Measurements from ENCODE around the gene PSMD3. TPM values are rescaled to one million over a fixed set of nuclear protein-coding genes. Genes with fewer than 3 reads are reported as not detected.

PSMD3 gene
- total and polyA plus RNA-seq, 8 donors: 32.0 to 43.5 (median 39.4) TPM

DNA sequence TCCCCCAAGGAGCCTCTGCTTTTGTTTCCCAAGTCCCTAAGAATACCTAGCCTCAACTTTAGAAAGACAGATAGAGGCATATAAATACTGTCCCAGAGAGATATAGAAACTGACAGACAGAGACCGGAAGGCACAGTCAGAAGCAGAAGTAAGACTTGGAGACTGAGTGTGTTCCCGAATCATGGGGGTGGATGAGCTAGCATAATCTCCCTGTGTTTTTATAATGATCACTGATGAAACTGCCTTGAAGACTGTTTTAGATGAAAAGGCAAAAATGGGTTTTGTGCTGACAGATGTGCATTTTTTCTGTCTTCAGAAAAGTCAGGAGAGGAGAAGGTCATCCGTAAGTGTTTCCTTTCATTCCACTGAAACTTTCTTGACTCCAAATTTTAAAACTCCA, 8.3 kb upstream of the PSMD3 start:
- intact Hi-C loops (cut with DNase I): no loop called here
- Histone ChIP-seq H3K27ac (no peak overlapping the region), H3K36me3 (no peaks in the 10 kb centered on the region), H3K9me3 (no peaks in the 10 kb centered on the region), H3K4me3 (no peak overlapping the region), H3K27me3 (no peaks in the 10 kb centered on the region), H3K4me1 (no peaks in the 10 kb centered on the region)
- WGBS, 2 donors: 36 to 48% methylated on average over 3 of the region's 3 CpGs
- ATAC-seq (peak in 2 of 4 donors; percentile 29 to 65), DNase-seq (no peak), FAIRE-seq (no peak)
- TF ChIP-seq CTCF (IDR thresholded peaks at IDR 0.05): no peak

GRCh38 chr17:39973496-39973895, 7.1 kb upstream of the PSMD3 start:
- FAIRE-seq: no peak
- ATAC-seq: no peak
- Histone ChIP-seq H3K4me1 (no peaks in the 10 kb centered on the region), H3K9me3 (no peaks in the 10 kb centered on the region), H3K27ac (no peak overlapping the region), H3K4me3 (no peak overlapping the region), H3K36me3 (no peaks in the 10 kb centered on the region), H3K27me3 (no peaks in the 10 kb centered on the region)
- no peak for TF ChIP-seq CTCF (IDR thresholded peaks at IDR 0.05)
- no peak for DNase-seq
- WGBS, 2 donors: 70 to 87% methylated on average over 2 of the region's 2 CpGs
- intact Hi-C loops (cut with DNase I): no loop called here

DNA sequence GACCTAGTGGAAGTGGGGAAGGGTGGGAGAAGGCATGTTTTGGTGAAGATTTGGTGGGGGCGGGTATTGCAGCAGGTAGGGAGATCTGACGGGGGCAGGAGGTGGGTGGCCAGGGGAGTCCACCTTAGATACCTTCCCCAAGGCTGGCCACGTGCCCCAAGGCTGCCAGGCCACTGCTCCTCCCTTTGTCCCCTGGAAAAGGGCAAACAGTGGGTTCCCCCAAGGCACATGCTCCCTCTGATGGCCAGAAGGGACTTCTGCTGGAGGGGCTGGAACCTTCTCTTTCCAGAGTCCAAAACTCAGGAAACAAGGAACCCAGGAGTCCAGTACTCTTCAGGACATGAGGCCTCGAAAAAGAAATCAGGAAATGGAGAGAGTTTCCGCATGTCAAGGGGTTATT, 6.2 kb upstream of the PSMD3 start:
- Histone ChIP-seq H3K27ac (no peak overlapping the region), H3K4me1 (no peaks in the 10 kb centered on the region), H3K27me3 (no peaks in the 10 kb centered on the region), H3K36me3 (no peaks in the 10 kb centered on the region), H3K9me3 (no peaks in the 10 kb centered on the region), H3K4me3 (no peak overlapping the region)
- no peak for FAIRE-seq
- intact Hi-C loops (cut with DNase I): no loop called here
- ATAC-seq: no peak
- TF ChIP-seq CTCF (IDR thresholded peaks at IDR 0.05): no peak
- DNase-seq: no peak
- 62 to 71% methylated on average over 5 of the region's 5 CpGs for WGBS, 2 donors

DNA sequence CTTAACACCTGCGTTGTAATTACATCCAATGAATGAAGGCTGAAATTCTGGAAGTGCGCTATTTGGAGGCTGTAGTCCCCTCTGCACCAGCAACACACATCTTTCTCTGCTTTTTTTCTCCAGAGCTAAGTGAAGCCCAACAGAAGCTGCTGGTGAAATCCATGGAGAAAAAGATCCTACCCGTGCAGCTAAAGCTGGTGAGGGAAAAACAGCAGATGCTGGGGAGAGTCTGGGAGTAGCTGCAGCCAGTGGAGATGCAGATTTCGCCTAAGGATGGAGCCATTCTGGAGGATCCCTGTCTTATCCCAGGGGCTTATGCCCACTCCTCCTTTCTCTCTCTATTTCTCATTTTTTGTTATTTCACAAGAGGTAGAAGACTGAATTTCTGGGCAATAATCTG, 4.8 kb upstream of the PSMD3 start:
- TF ChIP-seq CTCF (IDR thresholded peaks at IDR 0.05): no peak
- H3K36me3 ChIP-seq: no peaks in the 10 kb centered on the region
- H3K27ac ChIP-seq: no peak overlapping the region
- no peaks in the 10 kb centered on the region for H3K4me1 ChIP-seq
- no peaks in the 10 kb centered on the region for H3K27me3 ChIP-seq
- ATAC-seq (no peak), FAIRE-seq (no peak), DNase-seq (no peak)
- no peak overlapping the region for H3K4me3 ChIP-seq
- WGBS, 2 donors: 57 to 62% methylated on average over 4 of the region's 4 CpGs
- intact Hi-C loops (cut with DNase I): no loop called here
- no peaks in the 10 kb centered on the region for H3K9me3 ChIP-seq

- Histone ChIP-seq H3K36me3 (peaks cover 0 to 1% (median 0%) of the 10 kb centered on the region in 3 donors), H3K4me3 (no peak overlapping the region), H3K4me1 (peaks cover 8 to 14% (median 12%) of the 10 kb centered on the region in 3 donors), H3K27me3 (no peaks in the 10 kb centered on the region), H3K9me3 (no peaks in the 10 kb centered on the region), H3K27ac (no peak overlapping the region)
- WGBS, 2 donors: 73 to 78% methylated on average over 5 of the region's 5 CpGs
- FAIRE-seq (no peak), ATAC-seq (no peak), DNase-seq (no peak)
- TF ChIP-seq CTCF (IDR thresholded peaks at IDR 0.05): no peak
- intact Hi-C loops (cut with DNase I): no loop called here
Measured at GRCh38 chr17:39979016-39979670, 1.5 kb upstream of the PSMD3 start.
